GM23338 (cell line): Measurements from ENCODE around the gene UGCG. TPM values are rescaled to one million over a fixed set of nuclear protein-coding genes. Genes with fewer than 3 reads are reported as not detected.

Experiments used
- ATAC-seq: fragments of 200-7000 bp; cut with Tn5 transposase; 3 replicates; pipeline ENCODE4 v1.9.1; 2020
- DNase-seq: peaks from one replicate; pipeline ENCODE4 v3.0.0-alpha.2; 2015; ENCODE audit warnings: low spot score
- H2AFZ ChIP-seq: fragments of 200-600 bp; sonication (generic); 2 replicates; pipeline ENCODE4 v1.8.0; 2016; ENCODE audit warnings: antibody characterized with exemption, mild to moderate bottlenecking, moderate library complexity
- H3F3A ChIP-seq: fragments of 200-600 bp; sonication (generic); replicated peaks from 2 replicates; pipeline ENCODE4 v1.8.0; 2017; ENCODE audit warnings: antibody characterized with exemption, mixed run types, low read depth
- H3K27ac ChIP-seq: fragments of 200-600 bp; sonication (generic); 2 replicates; pipeline ENCODE4 v1.6.1; 2016; ENCODE audit warnings: low read depth
- H3K27me3 ChIP-seq: fragments of 200-600 bp; sonication (generic); 2 replicates; pipeline ENCODE4 v1.8.0; 2016; ENCODE audit warnings: mild to moderate bottlenecking, mixed run types, moderate library complexity; ENCODE audit not compliant: insufficient read depth
- H3K36me3 ChIP-seq: fragments of 200-600 bp; sonication (generic); 2 replicates; pipeline ENCODE4 v1.8.0; 2016; ENCODE audit warnings: mild to moderate bottlenecking; ENCODE audit not compliant: insufficient read depth
- H3K4me1 ChIP-seq: fragments of 200-600 bp; sonication (generic); 2 replicates; pipeline ENCODE4 v1.8.0; 2016; ENCODE audit warnings: mild to moderate bottlenecking, moderate library complexity; ENCODE audit not compliant: insufficient read depth
- H3K4me2 ChIP-seq: fragments of 200-600 bp; sonication (generic); 2 replicates; pipeline ENCODE4 v1.7.1; 2017; ENCODE audit warnings: mixed run types
- H3K4me3 ChIP-seq: fragments of 200-600 bp; sonication (generic); 2 replicates; pipeline ENCODE4 v1.6.1; 2016; ENCODE audit warnings: mixed run types
- H3K79me2 ChIP-seq: fragments of 200-600 bp; sonication (generic); replicated peaks from 2 replicates; pipeline ENCODE4 v1.8.0; 2017; ENCODE audit warnings: mild to moderate bottlenecking; ENCODE audit not compliant: insufficient read depth
- H3K9me2 ChIP-seq: fragments of 200-600 bp; sonication (generic); 2 replicates; pipeline ENCODE4 v1.8.0; 2017; ENCODE audit not compliant: insufficient read depth
- H4K20me1 ChIP-seq: fragments of 200-600 bp; sonication (generic); replicated peaks from 2 replicates; pipeline ENCODE4 v1.8.0; 2017; ENCODE audit warnings: mild to moderate bottlenecking; ENCODE audit not compliant: insufficient read depth
- H3K27ac Mint-ChIP-seq: 2 replicates; pipeline ENCODE4 v1.8.0; 2020; ENCODE audit warnings: inconsistent platforms, mild to moderate bottlenecking, moderate library complexity, mixed read lengths
- H3K27me3 Mint-ChIP-seq: 3 replicates; pipeline ENCODE4 v1.8.0; 2022; ENCODE audit warnings: low read depth, mild to moderate bottlenecking, moderate library complexity, mixed read lengths, inconsistent platforms; ENCODE audit not compliant: insufficient read depth, poor library complexity
- H3K36me3 Mint-ChIP-seq: 3 replicates; pipeline ENCODE4 v1.8.0; 2021; ENCODE audit warnings: low read depth, mild to moderate bottlenecking, inconsistent platforms, moderate library complexity, mixed read lengths
- H3K4me1 Mint-ChIP-seq: 3 replicates; pipeline ENCODE4 v1.8.0; 2020; ENCODE audit warnings: mild to moderate bottlenecking, inconsistent platforms, mixed read lengths
- H3K4me3 Mint-ChIP-seq: 3 replicates; pipeline ENCODE4 v1.8.0; 2021; ENCODE audit warnings: moderate library complexity, mild to moderate bottlenecking, inconsistent platforms, mixed read lengths
- H3K9me3 Mint-ChIP-seq: 3 replicates; pipeline ENCODE4 v1.8.0; 2020; ENCODE audit warnings: moderate library complexity, mild to moderate bottlenecking, inconsistent platforms, mixed read lengths
- CREB1 ChIP-seq: fragments of 250-450 bp; sonication (Bioruptor Pico); IDR thresholded peaks from 2 replicates; pipeline ENCODE4 v1.5.0; 2020; ENCODE audit warnings: low read depth, mild to moderate bottlenecking, moderate library complexity
- CTCF ChIP-seq, 2 experiments: fragments of 200-600 bp in 1 of 2; sonication (generic) in 1 of 2; conservative IDR thresholded peaks; 2 replicates each; pipeline versions ENCODE4 v1.5.1 to v1.6.1; 2016 to 2017; ENCODE audit warnings: antibody characterized with exemption in 2 of 2, low read depth in 2 of 2, mild to moderate bottlenecking in 2 of 2, moderate library complexity in 1 of 2
- ETS1 ChIP-seq: IDR thresholded peaks from 2 replicates; pipeline ENCODE4 v1.6.1; 2016; ENCODE audit warnings: antibody characterized with exemption
- JUNB ChIP-seq: IDR thresholded peaks from one replicate; pipeline ENCODE4 v1.6.1; 2016; ENCODE audit warnings: antibody characterized with exemption; ENCODE audit not compliant: unreplicated experiment
- REST ChIP-seq: IDR thresholded peaks from one replicate; pipeline ENCODE4 v1.6.1; 2018; ENCODE audit warnings: antibody characterized with exemption; ENCODE audit not compliant: unreplicated experiment
- ZNF114 ChIP-seq: fragments of 250-450 bp; sonication (Bioruptor Pico); IDR thresholded peaks from 2 replicates; pipeline ENCODE4 v1.5.0; 2020; ENCODE audit warnings: mild to moderate bottlenecking, moderate library complexity
- ZNF331 ChIP-seq: fragments of 250-450 bp; sonication (Bioruptor Pico); IDR thresholded peaks from 2 replicates; pipeline ENCODE4 v1.5.0; 2020; ENCODE audit warnings: low read depth, mild to moderate bottlenecking, moderate library complexity
- ZNF462 ChIP-seq: fragments of 250-450 bp; sonication (Bioruptor Pico); IDR thresholded peaks from 2 replicates; pipeline ENCODE4 v1.5.0; 2020; ENCODE audit warnings: mild to moderate bottlenecking, moderate library complexity
- polyA plus RNA-seq: library from polyadenylated mRNA; unstranded; fragments of >200 nt; fragmentation: Nextera tagmentation; extraction: Ambion mirVana; gene quantifications from 2 replicates; pipeline ENCODE4 v1.2.1, GENCODE V29; 2016
- total RNA-seq: library from RNA; depleted of rRNA; stranded (reverse); fragments of >200 nt; shearing (Covaris generic); gene quantifications from 2 replicates; pipeline ENCODE4 v1.2.3, GENCODE V29; 2014

The UGCG gene
- total and polyA plus RNA-seq, 2 experiments from 2014 or later: 30.4 to 44.9 TPM

GRCh38 chr9:111907147-111907546 is 10.5 kb downstream of the UGCG start (continued):
- TF ChIP-seq CTCF (conservative IDR thresholded peaks at IDR 0.05; ENCODE audit: low read depth in 2 of 2) (no peak), ETS1 (no peak)

GRCh38 chr9:111909444-111909843 is 12.8 kb downstream of the UGCG start:
- Mint-ChIP-seq H3K27me3 (peaks cover 2% of the 10 kb centered on the region), H3K4me1 (peaks cover 3% of the 10 kb centered on the region), H3K36me3 (no peaks in the 10 kb centered on the region), H3K9me3 (no peaks in the 10 kb centered on the region), H3K4me3 (no peak overlapping the region), H3K27ac (no peak overlapping the region)
- Histone ChIP-seq H3K27ac (no peak overlapping the region), H3K4me1 (0 out of 2 replicates have a peak, but pooled peaks cover 4% of the 10 kb centered on the region), H2AFZ (no peak overlapping the region), H3K4me2 (no peak overlapping the region), H3K27me3 (no peaks in the 10 kb centered on the region), H3K79me2 (peaks cover 98% of the 10 kb centered on the region), H3K9me2 (no peaks in the 10 kb centered on the region), H4K20me1 (peaks cover 65% of the 10 kb centered on the region), H3K4me3 (no peak overlapping the region), H3F3A (no peaks in the 10 kb centered on the region), H3K36me3 (no peaks in the 10 kb centered on the region)
- DNase-seq: no peak
- no peak for ATAC-seq
- TF ChIP-seq CREB1 (CRISPR knock-in tag) (no peak), CTCF (conservative IDR thresholded peaks at IDR 0.05; ENCODE audit: low read depth in 2 of 2) (no peak), ETS1 (no peak), REST (no peak), ZNF462 (CRISPR knock-in tag) (no peak), ZNF331 (no peak), JUNB (no peak), ZNF114 (no peak)
